HG03442 (cell line): Measurements from ENCODE around the gene CEP170.

Source experiments
- ATAC-seq: cut with Tn5 transposase; IDR thresholded peaks from one replicate; pipeline ENCODE4 v1.9.1; 2021; ENCODE audit warnings: mild to moderate bottlenecking, moderate library complexity; ENCODE audit not compliant: unreplicated experiment

The CEP170 gene

DNA sequence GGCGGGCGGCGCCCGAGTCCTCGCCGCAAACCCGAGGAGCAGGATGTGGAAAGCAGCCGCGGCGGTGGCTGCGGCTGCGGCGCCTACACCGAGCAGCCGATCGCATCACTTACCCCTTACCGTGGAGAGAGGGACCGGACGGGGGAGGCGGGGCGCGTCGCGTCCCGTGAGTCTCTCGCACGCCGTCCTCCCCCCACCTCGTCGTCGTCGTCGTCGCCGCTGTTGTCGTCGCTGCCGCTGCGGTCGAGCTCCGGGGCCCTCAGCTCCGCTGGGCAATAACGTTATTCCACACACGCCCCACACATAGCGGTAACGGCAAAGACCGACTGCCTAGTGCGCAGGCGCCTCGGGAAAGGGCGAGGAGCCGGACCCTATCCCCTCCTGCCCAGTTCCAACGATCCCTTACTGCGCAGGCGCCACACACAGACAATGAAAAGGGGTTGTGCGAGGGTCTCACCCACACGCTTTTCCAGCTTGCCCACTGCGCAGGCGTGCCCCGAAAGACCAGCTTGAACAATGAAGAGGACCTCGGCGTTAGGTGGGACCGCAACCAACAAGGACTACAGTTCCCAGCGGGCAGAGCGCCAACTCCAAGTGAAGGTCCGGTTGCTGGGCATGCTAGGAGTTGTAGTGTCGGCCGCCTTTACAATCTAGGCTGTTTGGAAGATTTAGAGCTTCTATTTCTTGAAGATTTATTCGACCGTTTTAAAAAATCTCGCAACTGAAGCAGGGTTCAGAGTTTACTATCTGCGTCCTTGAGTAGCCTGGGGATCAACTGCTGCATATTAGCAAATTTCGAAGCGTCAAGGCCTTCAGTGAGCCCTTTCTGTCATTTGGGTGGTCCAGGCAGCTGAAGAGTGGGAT lies at the start of gene CEP170:
CEP170 (minus strand) TSS at position 355 of the 864 bp plus-strand sequence. CDS start 30,001 bp downstream, outside the sequence.
- ATAC-seq: peak; percentile 43

DNA sequence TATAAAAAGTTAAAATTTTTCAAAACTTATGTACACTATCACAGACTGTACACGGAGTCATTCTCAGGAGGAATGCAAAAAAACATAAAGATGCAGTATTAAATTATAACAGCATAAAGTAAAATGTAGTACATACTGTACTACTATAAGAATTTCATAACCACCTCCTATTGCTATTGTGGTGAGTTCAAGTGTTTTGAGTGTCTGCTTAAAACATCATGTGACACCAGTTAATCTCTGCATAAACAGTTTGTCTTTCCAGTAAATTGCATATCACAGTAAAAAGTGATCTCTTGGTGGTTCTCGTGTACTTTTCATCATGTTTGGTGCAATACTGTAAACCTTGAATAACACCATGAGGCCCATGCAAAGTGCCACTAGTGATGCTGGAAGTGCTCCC lies 46.0 kb upstream of the CEP170 start:
- ATAC-seq: no peak

DNA sequence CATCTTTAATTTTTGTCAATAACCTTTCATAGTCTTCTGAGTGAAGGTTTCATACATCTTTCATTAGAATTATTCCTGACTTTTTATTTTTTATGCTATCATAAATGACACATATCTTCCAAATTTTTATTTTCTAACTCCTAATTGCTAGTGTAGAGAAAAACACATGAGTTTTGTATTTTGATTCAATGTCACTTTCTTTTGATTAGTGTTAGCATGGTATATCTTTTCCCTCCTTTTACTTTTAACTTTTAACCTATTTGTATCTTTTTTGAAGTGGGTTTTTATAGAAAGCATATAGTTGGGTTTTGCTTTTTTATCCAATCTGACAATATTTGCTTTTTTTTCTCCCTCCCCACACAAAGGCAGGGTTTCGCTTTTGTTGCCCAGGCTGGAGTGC lies 44.0 kb upstream of the CEP170 start:
- no peak for ATAC-seq

DNA sequence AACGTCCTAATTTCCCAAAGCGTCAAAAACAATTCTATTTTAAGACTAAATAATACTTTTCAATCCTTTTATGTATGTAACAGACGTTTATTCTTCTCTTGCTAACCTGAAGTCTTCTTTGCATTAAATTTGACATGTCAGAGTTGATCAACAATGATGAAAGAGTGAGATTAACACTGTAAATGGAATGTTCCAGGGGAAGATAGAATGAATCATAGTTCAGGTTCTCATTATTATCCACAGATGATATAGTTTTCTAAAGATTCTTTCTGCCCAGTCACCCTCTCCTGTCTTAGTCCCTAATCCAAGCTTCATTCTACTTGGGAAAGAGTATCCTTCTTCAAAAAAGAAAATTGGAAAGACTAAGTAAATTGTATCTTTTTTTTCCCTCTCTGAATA lies 39.6 kb upstream of the CEP170 start:
- ATAC-seq: no peak

DNA sequence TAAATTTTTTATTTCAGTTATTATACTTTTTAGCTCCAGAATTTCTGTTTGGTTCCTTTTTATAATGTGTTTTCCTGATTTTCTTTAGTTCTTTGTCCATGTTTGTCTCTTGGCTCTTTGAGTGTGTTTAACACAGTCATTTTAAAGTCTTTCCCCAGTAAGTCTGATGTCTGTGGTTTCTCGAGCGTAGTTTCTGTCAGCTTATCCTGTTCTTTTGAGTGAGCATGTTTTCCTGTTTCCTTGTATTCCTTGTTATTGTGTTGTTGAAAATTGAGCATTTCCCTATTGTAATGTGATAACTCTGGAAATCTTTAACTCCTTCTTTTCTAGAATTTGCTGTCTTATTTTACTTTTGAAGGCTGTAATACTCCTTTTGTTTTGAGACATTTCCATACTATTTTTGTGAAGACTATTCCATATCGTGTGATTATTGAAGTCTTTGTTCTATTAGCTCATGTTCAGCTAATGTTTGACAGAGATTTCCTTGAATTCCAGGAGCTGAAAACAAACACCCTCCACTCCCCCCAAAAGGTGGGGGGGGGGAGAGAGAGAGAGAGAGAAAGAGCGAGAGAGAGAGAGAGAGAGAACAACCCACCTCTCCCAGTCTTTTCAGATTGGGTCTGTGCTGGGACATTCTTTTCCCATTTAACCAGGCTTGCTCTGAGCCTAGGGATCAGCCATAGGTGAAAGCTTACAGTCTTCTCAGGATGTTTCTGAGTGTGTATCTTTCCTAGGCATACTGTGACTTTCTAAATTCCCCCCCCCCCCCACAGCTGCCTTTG lies 39.1 kb upstream of the CEP170 start:
- no peak for ATAC-seq

DNA sequence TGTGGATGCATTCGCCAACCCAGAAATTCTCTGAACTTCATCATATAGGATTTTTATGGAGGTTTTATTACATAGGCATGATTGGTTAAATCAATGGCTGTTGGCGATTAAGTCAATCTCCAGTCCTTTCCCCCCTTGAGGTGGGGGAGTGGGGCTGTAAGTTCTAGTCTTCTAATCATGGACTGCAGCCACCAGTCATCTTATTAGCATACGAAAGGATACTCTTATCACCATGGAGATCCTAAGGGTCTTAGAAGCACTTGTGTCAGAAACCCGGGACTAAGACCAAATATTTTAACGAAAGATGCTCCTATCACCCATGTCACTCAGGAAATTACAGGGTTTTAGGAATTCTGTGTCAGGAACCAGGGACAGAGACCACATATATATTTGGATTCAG lies 37.0 kb upstream of the CEP170 start:
- no peak for ATAC-seq

DNA sequence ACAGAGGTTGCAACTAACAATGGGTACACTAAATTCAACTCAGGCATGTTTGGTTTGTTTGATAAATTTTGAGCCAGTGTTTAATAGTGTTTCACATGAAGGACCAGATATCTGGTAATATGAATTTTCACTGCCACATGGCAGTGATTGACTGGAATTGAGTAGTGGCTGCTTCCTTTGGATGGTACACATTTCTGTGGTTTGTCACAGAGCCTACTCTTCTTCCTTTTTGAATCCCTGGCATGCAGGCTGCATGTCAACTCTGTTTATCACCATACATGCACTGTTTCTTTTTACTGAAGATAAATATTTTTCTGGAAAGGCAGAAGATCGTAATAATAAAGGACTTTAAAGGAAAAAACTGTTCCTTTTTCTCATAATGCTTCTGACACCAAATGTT lies 36.2 kb upstream of the CEP170 start:
- no peak for ATAC-seq

DNA sequence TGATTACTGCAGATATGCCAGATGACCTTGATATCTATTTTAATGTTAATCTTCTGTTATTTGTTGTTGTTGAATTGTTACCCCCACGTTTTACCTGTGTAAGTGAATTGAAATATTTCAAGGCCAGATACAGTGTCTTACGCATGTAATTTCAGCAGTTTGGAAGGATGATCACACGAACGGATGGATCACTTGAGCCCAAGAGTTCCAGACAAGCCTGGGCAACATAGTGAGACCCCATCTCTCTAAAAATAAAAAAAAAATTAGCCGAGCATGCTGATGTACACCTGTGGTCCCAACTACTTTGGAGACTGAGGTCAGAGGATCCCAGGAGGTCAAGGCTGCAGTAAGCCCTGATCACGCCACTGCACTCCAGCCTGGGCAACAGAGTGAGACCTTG lies 33.0 kb upstream of the CEP170 start:
- ATAC-seq: no peak

DNA sequence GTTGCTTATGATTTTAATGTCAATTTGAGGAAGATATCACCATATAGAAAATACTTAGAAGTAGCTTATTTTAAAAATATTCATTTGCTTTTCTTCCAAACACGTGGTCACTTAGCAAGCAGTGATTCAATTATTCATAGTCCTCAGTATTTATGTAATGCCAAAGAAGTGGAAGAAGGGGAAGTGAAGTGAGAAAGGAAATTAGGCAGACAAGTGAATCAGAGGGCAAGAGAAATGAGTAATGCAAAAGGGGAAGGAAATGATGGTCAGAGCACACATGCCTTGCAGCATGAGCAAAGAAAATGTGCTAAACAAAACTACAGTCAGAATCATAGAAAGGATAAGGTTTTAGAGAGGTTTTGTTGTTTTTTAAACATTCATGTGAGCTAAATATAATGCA lies 32.6 kb upstream of the CEP170 start:
- peak; percentile 99 for ATAC-seq

DNA sequence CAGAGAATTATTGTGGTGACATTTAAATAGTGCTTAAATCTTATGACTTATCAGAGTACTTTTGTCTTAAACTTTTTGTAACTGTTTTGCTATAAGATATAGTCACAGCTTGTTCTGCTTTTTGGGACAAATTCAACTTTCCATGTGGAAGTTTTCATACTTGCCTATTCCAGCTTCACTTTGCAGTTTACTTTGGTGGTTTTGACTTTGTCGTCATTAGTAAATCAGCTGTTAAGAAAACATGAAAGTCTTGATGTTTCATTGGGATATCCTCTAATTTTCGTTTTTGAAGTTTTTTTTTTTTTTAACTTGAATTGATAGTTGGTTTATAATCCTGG lies 32.0 kb upstream of the CEP170 start:
- ATAC-seq: no peak

DNA sequence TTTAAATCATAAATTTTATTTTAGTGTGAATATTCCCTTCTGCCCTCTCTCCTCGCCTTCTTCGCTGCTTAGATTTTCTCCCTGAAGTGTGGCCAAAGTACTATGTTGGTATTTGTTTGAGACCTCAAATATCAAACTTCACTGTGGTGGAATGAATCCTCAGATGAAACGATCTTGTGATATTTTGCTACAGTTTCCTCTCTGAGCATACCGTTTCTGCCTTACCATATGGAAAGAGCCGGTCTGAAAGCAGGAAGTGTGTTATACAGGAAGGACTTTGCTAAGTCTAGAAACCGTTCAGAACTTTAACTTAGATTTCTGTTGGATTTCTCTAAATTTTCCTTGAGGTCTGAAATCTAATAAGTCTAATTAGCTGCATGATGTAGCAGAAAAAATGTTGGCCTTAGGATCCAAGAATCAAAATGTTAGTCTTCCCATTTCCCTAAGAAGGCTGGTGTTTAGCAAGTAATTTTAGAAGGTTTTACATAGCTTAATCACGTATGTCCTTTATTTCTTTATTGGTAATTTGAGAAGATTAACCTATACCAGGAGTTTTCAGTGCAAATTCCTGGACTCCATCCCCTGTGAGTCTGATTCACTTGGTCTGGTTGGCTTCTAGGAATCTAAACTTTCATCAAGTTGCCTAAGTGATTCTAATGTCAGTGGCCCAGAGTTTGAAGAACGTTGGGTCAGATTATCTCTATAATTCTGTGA lies 31.5 kb upstream of the CEP170 start:
- no peak for ATAC-seq

DNA sequence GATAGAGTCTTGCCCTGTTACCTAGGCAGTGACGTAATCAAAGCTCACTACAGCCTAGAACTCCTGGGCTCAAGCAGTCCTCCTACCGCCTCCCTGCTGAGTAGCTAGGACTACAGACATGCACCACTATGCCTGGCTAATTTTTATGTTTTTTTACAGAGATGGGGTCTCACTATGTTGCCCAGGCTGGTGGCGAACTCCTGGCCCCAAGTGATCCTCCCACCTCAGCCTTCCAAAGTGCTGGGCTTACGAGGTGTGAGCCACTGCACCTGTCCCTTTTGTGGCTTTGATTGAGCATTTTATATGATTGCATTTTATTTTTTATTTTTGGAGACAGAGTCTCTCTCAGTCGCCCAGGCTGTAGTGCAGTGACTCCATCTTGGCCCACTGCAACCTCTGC lies 26.6 kb upstream of the CEP170 start:
- no peak for ATAC-seq

DNA sequence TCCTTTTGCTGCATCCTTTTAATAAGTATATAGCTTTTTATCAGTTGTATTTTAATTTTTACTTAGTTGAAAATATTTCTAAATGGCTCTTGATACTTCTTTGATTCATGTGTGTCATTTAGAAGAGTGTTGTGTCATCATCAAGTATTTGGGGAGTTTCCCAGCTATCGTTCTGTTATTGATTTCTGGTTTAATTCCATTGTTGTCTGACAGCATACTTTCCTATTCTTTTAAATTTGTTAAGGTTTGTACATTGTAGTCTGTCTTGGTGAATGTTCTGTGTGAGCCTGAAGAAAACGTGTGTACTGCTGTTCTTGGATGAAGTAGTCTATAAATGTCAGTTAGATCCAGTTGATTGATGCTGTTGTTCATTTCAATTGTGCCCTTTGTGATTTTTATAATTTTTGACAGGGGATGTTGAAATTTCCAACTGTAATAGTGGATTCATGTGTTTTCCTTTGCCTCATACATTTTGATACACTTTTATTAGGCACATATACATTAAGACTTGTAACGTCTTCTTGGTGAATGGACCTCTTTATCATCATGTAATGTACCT lies 25.6 kb upstream of the CEP170 start:
- no peak for ATAC-seq

DNA sequence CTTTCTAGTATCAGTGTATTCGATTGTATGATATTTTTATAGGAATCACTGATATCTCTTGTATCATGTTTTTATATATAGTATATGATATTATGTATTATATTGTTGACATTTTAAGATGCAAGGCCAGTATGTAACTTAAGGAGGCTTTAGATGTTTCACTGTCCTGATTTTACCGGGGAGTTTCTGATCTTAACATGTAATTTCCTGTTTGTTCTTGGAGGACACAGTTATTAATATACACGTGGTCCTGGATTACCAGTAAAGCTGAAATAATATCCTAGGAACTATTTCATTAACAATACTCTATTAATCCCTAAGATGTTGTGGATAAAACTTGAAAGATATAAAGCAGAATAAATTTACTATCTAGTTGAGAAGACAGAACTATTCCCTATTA lies 20.2 kb upstream of the CEP170 start:
- ATAC-seq: no peak

DNA sequence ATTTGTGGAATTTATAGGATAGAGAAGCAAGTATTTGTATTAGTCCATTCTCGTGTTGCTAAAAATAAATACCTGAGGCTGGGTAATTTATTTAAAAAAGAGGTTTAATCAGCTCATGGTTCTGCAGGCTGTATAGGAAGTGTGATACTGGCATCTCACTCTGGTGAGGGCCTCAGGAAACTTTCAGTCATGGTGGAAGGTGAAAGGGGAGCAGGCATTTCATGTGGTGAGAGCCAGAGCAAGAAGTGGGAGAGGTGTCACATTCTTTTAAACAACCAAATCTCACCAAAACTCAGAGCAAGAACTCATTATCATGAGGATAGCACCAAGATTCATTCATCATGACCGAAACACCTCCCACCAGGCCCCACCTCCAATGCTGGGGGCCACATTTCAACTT lies 18.9 kb upstream of the CEP170 start:
- no peak for ATAC-seq

DNA sequence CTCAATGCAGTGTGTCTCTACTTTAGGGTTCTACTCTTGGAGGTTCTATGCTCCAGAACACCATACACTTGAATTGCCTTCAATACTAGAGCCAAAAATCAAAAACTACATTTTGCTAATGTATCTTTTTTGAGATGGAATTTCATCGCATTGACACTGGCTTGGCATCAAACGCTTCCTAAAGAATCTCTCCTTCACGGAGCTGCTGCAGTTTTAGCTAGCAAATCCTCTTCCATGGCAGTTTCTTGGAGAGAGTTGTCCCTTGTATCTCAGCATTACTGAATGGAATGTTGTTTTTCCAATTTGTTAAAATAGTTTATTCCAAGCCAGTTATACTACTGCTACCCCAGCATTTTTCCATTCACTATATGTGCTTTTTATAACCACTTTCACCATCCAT lies 18.4 kb upstream of the CEP170 start:
- no peak for ATAC-seq

DNA sequence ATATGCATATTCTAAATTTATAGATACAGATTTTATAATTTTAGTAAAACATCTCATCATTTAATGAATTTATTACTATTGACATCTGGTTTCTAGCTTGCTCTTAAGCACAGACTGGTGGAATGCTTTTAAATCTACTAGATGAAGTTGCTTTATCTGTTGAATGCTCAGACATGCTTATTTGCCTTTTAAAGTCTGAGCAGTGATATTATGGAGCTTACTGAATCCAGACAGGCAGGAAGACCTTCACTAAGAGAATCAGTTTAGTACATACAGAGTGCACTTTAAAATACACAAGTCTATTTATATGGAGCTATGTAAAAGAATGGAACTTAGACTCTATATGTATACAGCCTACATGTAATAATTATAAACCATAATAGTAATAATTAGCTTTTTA lies 17.3 kb upstream of the CEP170 start:
- no peak for ATAC-seq

DNA sequence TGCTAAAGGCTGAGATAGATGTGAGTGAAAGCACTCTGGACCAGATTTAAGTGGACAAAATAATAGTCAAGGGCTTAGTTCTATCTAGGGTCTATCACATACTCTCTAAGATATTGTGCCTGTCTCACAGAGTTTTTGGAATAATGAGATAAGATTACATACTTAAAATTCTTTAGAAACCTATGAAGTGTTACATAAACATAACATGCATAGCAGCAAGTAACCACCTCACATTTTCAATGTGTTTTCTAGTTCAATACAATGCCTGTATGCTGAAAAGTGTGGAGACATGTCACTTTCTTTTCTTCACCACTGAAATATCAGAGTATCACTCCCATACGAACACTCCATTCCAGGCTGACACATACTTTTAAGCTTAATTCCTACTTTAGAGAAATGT lies 16.9 kb upstream of the CEP170 start:
- ATAC-seq: no peak

DNA sequence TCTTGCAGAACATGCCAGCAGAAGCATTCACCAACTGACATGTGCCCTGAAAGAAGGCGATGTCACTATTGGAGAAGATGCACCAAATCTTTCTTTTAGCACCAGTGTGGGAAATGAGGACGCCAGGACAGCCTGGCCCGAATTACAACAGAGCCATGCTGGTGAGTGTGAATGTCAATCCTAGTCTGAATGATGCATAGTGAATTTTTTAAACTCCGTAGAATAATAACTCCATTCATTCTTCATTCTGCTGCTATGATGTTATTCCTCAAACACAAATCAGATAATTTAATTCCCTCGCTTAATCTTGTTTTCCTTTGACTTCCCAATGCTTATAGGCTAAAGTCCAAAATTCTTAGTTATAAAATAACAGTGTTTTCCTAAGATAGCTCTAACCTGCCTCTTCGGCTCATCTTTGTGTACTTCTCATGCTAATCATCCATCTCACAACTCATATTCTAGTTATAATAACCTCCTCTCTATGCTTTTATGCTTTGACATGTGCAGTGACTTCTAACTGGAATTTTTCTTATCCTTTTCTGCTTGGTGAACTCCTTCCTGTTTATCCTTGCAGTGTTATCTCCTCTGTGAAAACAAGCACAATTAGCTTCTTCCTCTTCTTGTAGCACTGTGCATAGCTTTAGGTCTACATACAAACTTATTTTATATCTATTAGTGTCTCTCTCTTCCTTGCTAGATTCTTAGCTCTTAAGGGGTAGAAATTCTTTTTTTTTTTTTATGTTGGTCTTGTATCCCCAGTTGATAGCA lies 15.2 kb upstream of the CEP170 start:
- no peak for ATAC-seq

DNA sequence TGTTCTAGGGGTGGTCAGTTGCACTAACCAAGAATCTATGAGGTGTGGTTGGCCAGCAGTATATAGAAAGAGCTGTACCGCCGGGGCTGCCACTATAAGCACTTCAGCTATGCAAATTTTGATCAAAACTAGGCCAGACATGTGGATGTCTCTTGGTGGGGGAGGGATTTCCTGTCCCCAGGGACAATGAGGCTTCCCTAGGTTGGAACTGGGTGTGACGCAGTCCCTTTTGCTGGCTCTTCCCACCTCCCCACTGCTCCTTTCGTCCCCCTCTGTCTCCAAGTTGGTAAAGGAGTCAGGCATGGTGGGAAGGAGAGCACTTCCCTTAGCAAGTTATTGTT lies 14.3 kb upstream of the CEP170 start:
- peak; percentile 51 for ATAC-seq
